ENCODE data around the gene TAS2R60. TPM values are rescaled to one million over a fixed set of nuclear protein-coding genes. Genes with fewer than 3 reads are reported as not detected.

The TAS2R60 gene
- total and polyA plus RNA-seq, 2 donors from 2014 or later: not detected

DNA sequence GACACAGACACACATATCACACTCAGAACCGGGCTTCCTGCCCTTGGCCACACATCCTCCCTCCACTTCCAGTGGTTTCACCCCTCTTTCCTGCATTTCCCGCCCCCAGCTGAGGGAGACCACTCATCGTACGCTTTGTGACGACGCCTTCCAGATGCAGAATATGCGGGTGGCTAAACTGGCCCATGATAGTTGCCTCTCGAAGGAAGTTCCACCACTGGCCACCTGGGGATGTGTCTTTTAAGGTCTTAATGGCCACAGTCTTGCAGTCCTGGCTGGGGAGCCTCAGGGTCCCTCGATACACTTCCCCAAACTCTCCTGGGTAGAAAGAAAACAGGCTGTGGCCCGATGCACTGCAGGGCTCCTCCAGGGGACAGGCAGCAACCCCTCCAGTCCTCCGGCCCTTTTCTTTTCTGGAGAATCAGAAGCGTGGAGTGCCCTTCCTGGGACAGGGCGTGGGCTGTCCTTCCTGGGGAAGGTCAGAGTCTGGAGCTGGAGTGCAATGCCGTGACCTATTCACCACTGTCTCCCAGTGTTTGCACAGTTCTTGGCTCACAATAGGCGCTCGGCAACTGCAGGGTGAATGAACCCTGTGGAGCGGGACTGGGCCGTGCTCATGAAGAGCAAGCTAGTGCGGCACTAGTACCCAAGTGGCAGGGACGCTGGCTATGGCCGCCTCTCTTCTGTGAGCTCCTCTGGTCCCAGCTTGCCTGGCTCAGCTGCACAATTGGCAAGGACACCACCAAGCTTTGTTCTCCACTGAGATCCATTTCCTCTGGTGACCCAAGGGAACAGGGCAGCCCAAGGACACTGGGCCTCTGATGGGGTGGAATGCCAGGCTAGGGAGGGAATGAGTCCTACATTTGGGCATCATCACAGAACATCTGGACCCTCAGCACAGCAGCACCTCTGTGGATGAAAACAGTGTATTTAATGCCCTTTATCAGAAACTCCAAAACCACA, 47.8 kb upstream of the TAS2R60 start:
- no peak overlapping the region for H3K4me3 ChIP-seq (ENCODE audit: low read length in 3 of 3)
- no peak overlapping the region for H3K27ac ChIP-seq (ENCODE audit: low read depth in 2 of 2, low read length in 2 of 2)
- DNase-seq (no peak), FAIRE-seq (no peak)
- TF ChIP-seq, protein P1, sequence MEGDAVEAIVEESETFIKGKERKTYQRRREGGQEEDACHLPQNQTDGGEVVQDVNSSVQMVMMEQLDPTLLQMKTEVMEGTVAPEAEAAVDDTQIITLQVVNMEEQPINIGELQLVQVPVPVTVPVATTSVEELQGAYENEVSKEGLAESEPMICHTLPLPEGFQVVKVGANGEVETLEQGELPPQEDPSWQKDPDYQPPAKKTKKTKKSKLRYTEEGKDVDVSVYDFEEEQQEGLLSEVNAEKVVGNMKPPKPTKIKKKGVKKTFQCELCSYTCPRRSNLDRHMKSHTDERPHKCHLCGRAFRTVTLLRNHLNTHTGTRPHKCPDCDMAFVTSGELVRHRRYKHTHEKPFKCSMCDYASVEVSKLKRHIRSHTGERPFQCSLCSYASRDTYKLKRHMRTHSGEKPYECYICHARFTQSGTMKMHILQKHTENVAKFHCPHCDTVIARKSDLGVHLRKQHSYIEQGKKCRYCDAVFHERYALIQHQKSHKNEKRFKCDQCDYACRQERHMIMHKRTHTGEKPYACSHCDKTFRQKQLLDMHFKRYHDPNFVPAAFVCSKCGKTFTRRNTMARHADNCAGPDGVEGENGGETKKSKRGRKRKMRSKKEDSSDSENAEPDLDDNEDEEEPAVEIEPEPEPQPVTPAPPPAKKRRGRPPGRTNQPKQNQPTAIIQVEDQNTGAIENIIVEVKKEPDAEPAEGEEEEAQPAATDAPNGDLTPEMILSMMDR (IDR thresholded peaks at IDR 0.05; ENCODE audit: borderline replicate concordance, extremely low read depth, insufficient read depth): no peak
- H3K27me3 ChIP-seq (ENCODE audit: control insufficient read depth, insufficient read depth, low read length): no peaks in the 10 kb centered on the region
- peaks cover 0 to 24% (median 0%) of the 10 kb centered on the region in 3 donors for H3K4me1 ChIP-seq (ENCODE audit: control insufficient read depth in 2 of 3, insufficient read depth in 2 of 3, low read depth in 1 of 3, low read length in 3 of 3)
- no peaks in the 10 kb centered on the region for H3K9me3 ChIP-seq (ENCODE audit: control insufficient read depth in 2 of 3, insufficient read depth in 1 of 3, low read length in 3 of 3)
- H3K9ac ChIP-seq (ENCODE audit: low read length in 3 of 3): no peak overlapping the region
- intact Hi-C loops (cut with DNase I): no loop called here
- peaks cover 0 to 7% (median 3%) of the 10 kb centered on the region in 3 donors for H3K36me3 ChIP-seq (ENCODE audit: control insufficient read depth in 2 of 3, insufficient read depth in 3 of 3, low read length in 3 of 3)

DNA sequence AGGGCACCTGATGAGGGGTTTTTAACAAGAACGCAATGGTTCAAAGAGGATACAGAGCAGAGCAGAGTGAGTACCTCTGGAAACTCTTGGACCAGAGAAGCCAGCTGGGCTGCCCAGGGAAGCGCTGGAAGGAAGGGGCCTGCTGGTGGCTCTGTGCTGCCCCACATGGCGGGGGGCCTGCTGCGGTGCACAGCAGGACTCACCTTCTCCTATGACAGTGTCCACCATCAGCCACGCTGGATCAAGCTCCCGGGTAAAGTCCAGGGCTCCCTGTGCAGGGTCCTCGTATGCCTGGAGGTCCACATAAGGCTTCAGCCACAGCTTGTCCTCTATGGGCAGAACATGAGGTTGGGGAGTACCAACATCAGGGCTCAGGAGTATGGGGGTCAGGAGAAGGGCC, 47.1 kb upstream of the TAS2R60 start:
- intact Hi-C loops (cut with DNase I): no loop called here
- Histone ChIP-seq H3K27ac (ENCODE audit: low read depth in 2 of 2, low read length in 2 of 2) (no peak overlapping the region), H3K9me3 (ENCODE audit: control insufficient read depth in 2 of 3, insufficient read depth in 1 of 3, low read length in 3 of 3) (no peaks in the 10 kb centered on the region), H3K36me3 (ENCODE audit: control insufficient read depth in 2 of 3, insufficient read depth in 3 of 3, low read length in 3 of 3) (peaks cover 0 to 5% (median 3%) of the 10 kb centered on the region in 3 donors), H3K27me3 (ENCODE audit: control insufficient read depth, insufficient read depth, low read length) (no peaks in the 10 kb centered on the region), H3K9ac (ENCODE audit: low read length in 3 of 3) (no peak overlapping the region), H3K4me3 (ENCODE audit: low read length in 3 of 3) (no peak overlapping the region), H3K4me1 (ENCODE audit: control insufficient read depth in 2 of 3, insufficient read depth in 2 of 3, low read depth in 1 of 3, low read length in 3 of 3) (peaks cover 0 to 24% (median 0%) of the 10 kb centered on the region in 3 donors)
- TF ChIP-seq, protein P1 (IDR thresholded peaks at IDR 0.05; ENCODE audit: borderline replicate concordance, extremely low read depth, insufficient read depth): no peak
- FAIRE-seq (no peak), DNase-seq (no peak)

DNA sequence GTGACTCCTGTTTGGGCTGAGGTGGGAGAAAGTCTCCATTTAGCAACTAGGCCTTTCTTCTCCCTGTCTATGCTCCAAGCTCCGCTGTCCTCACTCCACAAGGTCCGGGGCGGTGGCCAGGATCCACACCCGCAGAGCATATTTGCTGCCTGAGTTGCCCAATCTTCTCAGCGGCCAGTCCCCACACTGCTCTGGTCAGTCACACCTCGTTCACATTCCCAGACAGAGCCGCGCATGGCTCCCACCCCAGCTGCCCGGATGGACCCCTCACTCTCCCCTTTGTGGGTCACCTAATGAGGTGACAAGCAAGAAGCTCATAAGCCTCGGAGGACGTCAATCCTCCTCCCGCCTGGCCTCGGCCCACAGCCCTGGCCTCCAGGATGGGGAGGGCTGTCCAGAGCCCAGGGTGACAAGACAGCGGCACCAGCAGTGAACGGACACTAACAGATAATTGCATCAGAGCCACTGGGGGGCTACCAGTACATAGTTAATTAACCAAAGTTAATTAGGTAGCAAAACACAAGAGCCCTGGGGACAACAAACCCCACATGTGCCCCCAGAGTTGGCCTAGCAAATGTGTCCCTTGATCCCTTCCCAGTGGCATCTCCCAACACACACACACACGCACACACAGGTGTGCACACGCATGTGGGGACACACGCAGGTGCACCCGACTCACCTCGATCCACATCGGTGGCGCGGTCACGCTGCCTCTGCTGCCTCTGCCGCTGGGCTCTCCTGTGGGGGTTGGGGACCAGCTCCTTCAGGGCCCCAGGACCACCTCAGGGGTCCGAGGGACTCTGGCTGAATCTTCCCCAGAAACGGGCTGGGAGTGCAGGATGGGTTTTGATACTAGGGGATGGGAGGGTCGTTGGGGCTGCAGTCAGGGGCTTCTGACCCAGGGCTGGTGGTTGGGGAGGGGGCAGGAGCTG, 46.4 kb upstream of the TAS2R60 start:
- H3K4me1 ChIP-seq (ENCODE audit: control insufficient read depth in 2 of 3, insufficient read depth in 2 of 3, low read depth in 1 of 3, low read length in 3 of 3): peaks cover 0 to 17% (median 0%) of the 10 kb centered on the region in 3 donors
- TF ChIP-seq, protein P1 (IDR thresholded peaks at IDR 0.05; ENCODE audit: borderline replicate concordance, extremely low read depth, insufficient read depth): no peak
- no peak overlapping the region for H3K9ac ChIP-seq (ENCODE audit: low read length in 3 of 3)
- H3K9me3 ChIP-seq (ENCODE audit: control insufficient read depth in 2 of 3, insufficient read depth in 1 of 3, low read length in 3 of 3): no peaks in the 10 kb centered on the region
- H3K36me3 ChIP-seq (ENCODE audit: control insufficient read depth in 2 of 3, insufficient read depth in 3 of 3, low read length in 3 of 3): peaks cover 0 to 5% (median 0%) of the 10 kb centered on the region in 3 donors
- FAIRE-seq (no peak), DNase-seq (no peak)
- intact Hi-C loops (cut with DNase I): no loop called here
- H3K27ac ChIP-seq (ENCODE audit: low read depth in 2 of 2, low read length in 2 of 2): no peak overlapping the region
- no peaks in the 10 kb centered on the region for H3K27me3 ChIP-seq (ENCODE audit: control insufficient read depth, insufficient read depth, low read length)
- no peak overlapping the region for H3K4me3 ChIP-seq (ENCODE audit: low read length in 3 of 3)

Data from kidney (tissue), 14 donors.